Measurements from ENCODE around the gene TMA16. TPM values are rescaled to one million over a fixed set of nuclear protein-coding genes. Genes with fewer than 3 reads are reported as not detected.
A peak's percentile ranks its signal among the peaks of the same experiment; 100 is the strongest.

Gene TMA16
- total and polyA plus RNA-seq, 2 of the 13 experiments (the other 11 are each of a cell fraction or from before 2014, with no cell fraction given): 8.1 to 52.5 TPM

- TF ChIP-seq KLF11 (CRISPR knock-in tag; IDR thresholded peaks at IDR 0.05) (peak; percentile 93), AKAP8 (CRISPR knock-in tag; IDR thresholded peaks at IDR 0.05) (peak; percentile 76; the same call in 1 of the 2 replicates), GMEB1 (CRISPR knock-in tag; IDR thresholded peaks at IDR 0.05; ENCODE audit: borderline replicate concordance) (peak; percentile 92), JUN (CRISPR knock-in tag; IDR thresholded peaks at IDR 0.05) (0 out of 2 replicates have a peak, but pooled peaks have one; percentile 67), ZNF512 (CRISPR knock-in tag; IDR thresholded peaks at IDR 0.05) (0 out of 2 replicates have a peak, but pooled peaks have one; percentile 73), BATF2 (CRISPR knock-in tag; IDR thresholded peaks at IDR 0.05) (no peak), SRF (IDR thresholded peaks at IDR 0.05; ENCODE audit: low read depth, low read length) (peak; percentile 36; the same call in 1 of the 2 replicates), ZNF510 (CRISPR knock-in tag; IDR thresholded peaks at IDR 0.05; ENCODE audit: low read depth) (peak; percentile 93; the same call in 1 of the 2 replicates), RFX1 (IDR thresholded peaks at IDR 0.05) (no peak), YEATS2 (CRISPR knock-in tag; IDR thresholded peaks at IDR 0.05; ENCODE audit: borderline replicate concordance) (peak; percentile 96), ZNF569 (CRISPR knock-in tag; IDR thresholded peaks at IDR 0.05; ENCODE audit: borderline replicate concordance) (no peak), GATAD2A (CRISPR knock-in tag; IDR thresholded peaks at IDR 0.05) (peak; percentile 78), KAT2B (IDR thresholded peaks at IDR 0.05; ENCODE audit: borderline replicate concordance, low read depth, low read length) (no peak; the same call in 1 of the 2 replicates), RFXAP (CRISPR knock-in tag; IDR thresholded peaks at IDR 0.05; ENCODE audit: borderline replicate concordance) (peak; percentile 96), ZBTB33 (CRISPR knock-in tag; IDR thresholded peaks at IDR 0.05) (peak; percentile 78), TBX2 (CRISPR knock-in tag; IDR thresholded peaks at IDR 0.05; ENCODE audit: borderline replicate concordance) (peak; percentile 85; the same call in 1 of the 2 replicates), ZFP41 (CRISPR knock-in tag; IDR thresholded peaks at IDR 0.05; ENCODE audit: borderline replicate concordance) (peak; percentile 39; the same call in 1 of the 2 replicates), TEF (CRISPR knock-in tag; IDR thresholded peaks at IDR 0.05) (no peak), ASH2L (IDR thresholded peaks at IDR 0.05; ENCODE audit: insufficient read length, low read depth, low read length) (peak; percentile 95), LBX2 (CRISPR knock-in tag; IDR thresholded peaks at IDR 0.05; ENCODE audit: borderline replicate concordance) (peak; percentile 61; the same call in 1 of the 2 replicates), FOXP1 (IDR thresholded peaks at IDR 0.05) (no peak), FOXP1 (CRISPR knock-in tag; IDR thresholded peaks at IDR 0.05) (no peak), HCFC1 (IDR thresholded peaks at IDR 0.05; ENCODE audit: low read depth, low read length) (peak; percentile 72)
Measured at GRCh38 chr4:163494360-163495241, at the start of gene TMA16 (continued).

All from HepG2 (cell line).